MM.1S (cell line): ENCODE data around the gene TMEM233.

ENCODE experiments used
- CTCF ChIP-seq: fragments of 300-600 bp; sonication (generic); IDR thresholded peaks from 2 replicates; pipeline ENCODE4 v1.5.1; 2016; ENCODE audit warnings: antibody characterized with exemption, low read length, mixed read lengths
- EZH2 ChIP-seq: fragments of 300-600 bp; sonication (generic); optimal IDR thresholded peaks from 2 replicates; pipeline ENCODE3; 2017; ENCODE audit warnings: low read depth, mild to moderate bottlenecking, antibody characterized with exemption, low read length, mixed read lengths

- TF ChIP-seq CTCF: no peak
- TF ChIP-seq EZH2: no peak
Measured at GRCh38 chr12:119630962-119631550, 37.5 kb downstream of the TMEM233 start.
